ENCODE measurements around the gene PROX1.

PROX1 gene

DNA sequence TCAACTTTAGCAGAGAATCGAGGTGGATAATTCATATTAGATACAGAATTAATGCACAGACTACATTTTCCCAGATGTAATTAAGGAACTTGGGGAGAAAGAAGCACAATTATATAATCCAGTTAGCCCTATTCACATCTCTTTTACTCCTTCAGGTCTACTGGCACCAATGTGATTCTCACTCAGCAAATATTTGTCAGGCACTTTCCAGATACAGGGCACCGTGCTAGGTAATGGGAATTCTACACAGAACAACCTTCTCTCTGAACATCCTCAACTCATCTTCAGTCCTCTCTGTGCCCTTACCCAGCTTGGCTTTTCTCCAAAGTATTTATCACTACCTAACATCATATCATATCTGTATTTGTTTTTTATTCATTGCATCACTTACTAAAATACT is 15.6 kb upstream of the PROX1 start:
- no peak for TF ChIP-seq EZH2phosphoT487 (IDR thresholded peaks at IDR 0.05; ENCODE audit: borderline replicate concordance, low read length)
- TF ChIP-seq, protein P1, sequence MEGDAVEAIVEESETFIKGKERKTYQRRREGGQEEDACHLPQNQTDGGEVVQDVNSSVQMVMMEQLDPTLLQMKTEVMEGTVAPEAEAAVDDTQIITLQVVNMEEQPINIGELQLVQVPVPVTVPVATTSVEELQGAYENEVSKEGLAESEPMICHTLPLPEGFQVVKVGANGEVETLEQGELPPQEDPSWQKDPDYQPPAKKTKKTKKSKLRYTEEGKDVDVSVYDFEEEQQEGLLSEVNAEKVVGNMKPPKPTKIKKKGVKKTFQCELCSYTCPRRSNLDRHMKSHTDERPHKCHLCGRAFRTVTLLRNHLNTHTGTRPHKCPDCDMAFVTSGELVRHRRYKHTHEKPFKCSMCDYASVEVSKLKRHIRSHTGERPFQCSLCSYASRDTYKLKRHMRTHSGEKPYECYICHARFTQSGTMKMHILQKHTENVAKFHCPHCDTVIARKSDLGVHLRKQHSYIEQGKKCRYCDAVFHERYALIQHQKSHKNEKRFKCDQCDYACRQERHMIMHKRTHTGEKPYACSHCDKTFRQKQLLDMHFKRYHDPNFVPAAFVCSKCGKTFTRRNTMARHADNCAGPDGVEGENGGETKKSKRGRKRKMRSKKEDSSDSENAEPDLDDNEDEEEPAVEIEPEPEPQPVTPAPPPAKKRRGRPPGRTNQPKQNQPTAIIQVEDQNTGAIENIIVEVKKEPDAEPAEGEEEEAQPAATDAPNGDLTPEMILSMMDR (IDR thresholded peaks at IDR 0.05; ENCODE audit: low read depth, low read length, poor library complexity, severe bottlenecking), result no peak
- H3K27me3 ChIP-seq (ENCODE audit: control insufficient read depth, low read length), result peaks cover 15% of the 10 kb centered on the region
- no peaks in the 10 kb centered on the region for H3K9me3 ChIP-seq (ENCODE audit: control insufficient read depth, insufficient read depth, low read length)

DNA sequence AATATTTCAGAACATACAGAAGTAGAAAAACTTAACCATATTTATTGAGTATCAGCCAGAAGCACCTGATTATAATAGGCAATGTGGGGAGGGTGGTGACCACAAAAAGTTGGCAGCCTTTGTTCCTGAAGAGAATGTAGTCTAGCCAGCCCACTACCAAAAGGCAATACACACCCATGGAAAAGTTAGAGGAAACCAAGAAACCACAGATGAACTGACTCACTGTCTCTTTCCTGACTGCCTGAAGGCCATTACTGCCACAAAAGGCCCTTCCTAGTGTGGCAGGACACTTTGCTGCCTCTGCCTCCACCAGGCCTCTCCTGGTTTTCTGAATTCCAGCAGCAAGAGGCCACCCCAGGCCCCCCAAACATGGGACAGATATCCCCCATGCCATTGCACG is 14.6 kb upstream of the PROX1 start:
- H3K27ac ChIP-seq (ENCODE audit: low read depth, low read length), result no peak overlapping the region
- no peaks in the 10 kb centered on the region for H3K9me2 ChIP-seq (replicated peaks; ENCODE audit: control insufficient read depth, low read length)
- no peak overlapping the region for H3K4me3 ChIP-seq (ENCODE audit: low read length)
- peaks cover 15% of the 10 kb centered on the region for H3K27me3 ChIP-seq (ENCODE audit: control insufficient read depth, low read length)
- H3K9me3 ChIP-seq (ENCODE audit: control insufficient read depth, insufficient read depth, low read length), result no peaks in the 10 kb centered on the region
- H3K4me1 ChIP-seq (ENCODE audit: control insufficient read depth, low read length), result no peaks in the 10 kb centered on the region
- H3K36me3 ChIP-seq (ENCODE audit: control insufficient read depth, low read length), result no peaks in the 10 kb centered on the region
- no peaks in the 10 kb centered on the region for H3K79me2 ChIP-seq (ENCODE audit: control insufficient read depth, low read length)
- no peaks in the 10 kb centered on the region for H3F3A ChIP-seq (ENCODE audit: control insufficient read depth, insufficient read depth)
- H3K4me2 ChIP-seq (ENCODE audit: low read length), result no peak overlapping the region
- TF ChIP-seq, protein P1 (IDR thresholded peaks at IDR 0.05; ENCODE audit: low read depth, low read length, poor library complexity, severe bottlenecking), result no peak
- no peak for TF ChIP-seq EZH2phosphoT487 (IDR thresholded peaks at IDR 0.05; ENCODE audit: borderline replicate concordance, low read length)
- no peaks in the 10 kb centered on the region for H4K20me1 ChIP-seq (ENCODE audit: control insufficient read depth, insufficient read depth, low read depth, low read length)

More for the DNA sequence above, 15.6 kb upstream of the PROX1 start:
- Histone ChIP-seq H3K9me2 (replicated peaks; ENCODE audit: control insufficient read depth, low read length) (no peaks in the 10 kb centered on the region), H3F3A (ENCODE audit: control insufficient read depth, insufficient read depth) (no peaks in the 10 kb centered on the region), H3K79me2 (ENCODE audit: control insufficient read depth, low read length) (no peaks in the 10 kb centered on the region), H3K4me2 (ENCODE audit: low read length) (no peak overlapping the region), H3K27ac (ENCODE audit: low read depth, low read length) (no peak overlapping the region), H3K4me1 (ENCODE audit: control insufficient read depth, low read length) (no peaks in the 10 kb centered on the region), H3K36me3 (ENCODE audit: control insufficient read depth, low read length) (no peaks in the 10 kb centered on the region), H3K4me3 (ENCODE audit: low read length) (no peak overlapping the region), H4K20me1 (ENCODE audit: control insufficient read depth, insufficient read depth, low read depth, low read length) (no peaks in the 10 kb centered on the region)

DNA sequence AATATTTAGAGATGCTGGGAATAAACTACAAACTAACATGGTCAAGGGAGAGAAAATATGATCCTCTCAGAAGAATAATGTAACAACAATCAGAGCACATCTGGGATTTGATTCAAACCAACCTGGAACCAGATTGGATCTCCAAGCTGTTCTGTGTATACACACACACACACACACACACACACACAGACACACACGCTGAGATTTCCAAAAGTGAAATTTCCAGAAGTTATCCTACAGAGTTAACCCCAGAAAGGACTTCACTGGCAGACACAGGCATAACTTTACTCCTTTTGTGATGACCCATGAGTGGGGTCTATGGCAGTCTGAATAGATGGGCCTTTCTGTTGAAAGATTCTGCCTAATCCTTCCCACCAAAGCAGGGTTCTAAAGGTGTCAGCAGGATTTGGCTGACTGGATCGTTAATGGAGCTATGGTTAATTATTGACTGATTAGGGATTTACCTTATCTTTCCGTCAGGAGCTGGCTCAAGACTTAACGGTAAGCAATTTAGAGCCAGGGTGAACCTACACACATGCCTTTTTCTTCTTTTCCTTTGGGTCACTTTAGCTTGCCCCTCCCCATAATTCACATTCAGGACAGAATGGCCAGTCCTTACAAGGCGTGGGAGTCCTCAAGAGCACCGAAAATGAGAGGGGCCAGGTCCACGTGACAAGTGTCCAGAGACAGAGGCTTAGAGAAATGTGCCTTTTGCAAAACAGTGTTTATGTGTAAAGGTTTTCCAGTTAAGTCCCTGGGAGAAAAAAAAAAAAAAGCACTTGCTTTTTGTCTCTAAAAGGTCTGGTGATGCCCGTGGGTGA is 10.9 kb upstream of the PROX1 start:
- Histone ChIP-seq H3K79me2 (ENCODE audit: control insufficient read depth, low read length) (no peaks in the 10 kb centered on the region), H3K27ac (ENCODE audit: low read depth, low read length) (no peak overlapping the region), H4K20me1 (ENCODE audit: control insufficient read depth, insufficient read depth, low read depth, low read length) (no peaks in the 10 kb centered on the region), H3K4me2 (ENCODE audit: low read length) (no peak overlapping the region), H3K9me3 (ENCODE audit: control insufficient read depth, insufficient read depth, low read length) (no peaks in the 10 kb centered on the region), H3K4me3 (ENCODE audit: low read length) (no peak overlapping the region), H3K36me3 (ENCODE audit: control insufficient read depth, low read length) (no peaks in the 10 kb centered on the region), H3F3A (ENCODE audit: control insufficient read depth, insufficient read depth) (no peaks in the 10 kb centered on the region), H3K4me1 (ENCODE audit: control insufficient read depth, low read length) (no peaks in the 10 kb centered on the region), H3K9me2 (replicated peaks; ENCODE audit: control insufficient read depth, low read length) (no peaks in the 10 kb centered on the region), H3K27me3 (ENCODE audit: control insufficient read depth, low read length) (peaks cover 22% of the 10 kb centered on the region)
- TF ChIP-seq EZH2phosphoT487 (IDR thresholded peaks at IDR 0.05; ENCODE audit: borderline replicate concordance, low read length), result no peak
- TF ChIP-seq, protein P1 (IDR thresholded peaks at IDR 0.05; ENCODE audit: low read depth, low read length, poor library complexity, severe bottlenecking), result no peak

Measured in DOHH2 (cell line).